HG03354 (cell line): ENCODE results near the gene PGAM1.
"Not testable (repeated sequence)": the region's sequence is repeated elsewhere in the genome, so short reads cannot be mapped to it uniquely, and the experiment has no call there.

Experiments
- ATAC-seq: cut with Tn5 transposase; IDR thresholded peaks from one replicate; pipeline ENCODE4 v1.9.1; 2021; ENCODE audit warnings: mild to moderate bottlenecking; ENCODE audit not compliant: unreplicated experiment, poor library complexity, severe bottlenecking

The PGAM1 gene

GRCh38 chr10:97425964-97426775 lies at the start of gene PGAM1:
Gene PGAM1, plus strand, starts transcription at chr10:97426191. Its CDS starts 117 bp downstream, at chr10:97426308.
- peak; percentile 90 for ATAC-seq

DNA sequence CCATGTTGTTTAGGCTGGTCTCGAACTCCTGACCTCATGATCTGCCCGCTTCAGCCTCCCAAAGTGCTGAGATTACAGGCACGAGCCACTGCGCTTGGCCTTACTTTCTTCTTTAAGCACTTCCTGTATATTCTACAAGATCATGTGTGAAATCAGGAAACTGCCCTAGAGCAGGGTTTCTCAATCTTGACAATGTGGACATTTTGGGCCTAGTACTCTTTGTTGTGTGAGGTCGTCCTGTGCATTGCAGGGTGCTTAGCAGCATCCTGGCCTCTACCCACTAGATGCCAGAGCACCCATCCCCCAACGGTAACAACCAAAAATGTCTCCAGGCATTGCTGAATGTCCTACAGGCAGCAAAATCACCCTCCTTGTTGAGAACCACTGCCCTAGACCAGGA lies 49.6 kb upstream of the PGAM1 start:
- no peak for ATAC-seq

GRCh38 chr10:97378933-97379921 lies 46.8 kb upstream of the PGAM1 start:
- no peak for ATAC-seq

DNA sequence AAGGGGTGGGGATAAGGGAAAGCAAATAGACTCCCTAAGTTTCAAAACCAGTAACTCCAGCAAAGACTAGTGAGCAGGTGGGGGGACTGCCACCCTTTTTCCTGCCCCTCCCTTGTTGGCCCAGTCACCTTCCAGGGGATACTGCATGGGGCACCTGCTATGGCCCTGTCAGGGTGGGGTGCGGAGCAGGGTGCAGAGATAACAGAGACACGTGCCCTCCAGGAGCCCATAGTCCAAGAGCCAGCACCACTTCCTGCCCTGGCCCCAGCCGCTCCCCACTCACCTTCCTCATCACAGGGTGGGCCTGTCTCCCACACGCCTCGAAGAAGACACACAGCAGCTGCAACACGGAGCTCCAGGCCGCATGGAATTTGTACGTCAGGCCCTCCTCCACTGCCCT lies 45.5 kb upstream of the PGAM1 start:
- no peak for ATAC-seq

- no peak for ATAC-seq
Measured at GRCh38 chr10:97381626-97382025, 44.4 kb upstream of the PGAM1 start.

DNA sequence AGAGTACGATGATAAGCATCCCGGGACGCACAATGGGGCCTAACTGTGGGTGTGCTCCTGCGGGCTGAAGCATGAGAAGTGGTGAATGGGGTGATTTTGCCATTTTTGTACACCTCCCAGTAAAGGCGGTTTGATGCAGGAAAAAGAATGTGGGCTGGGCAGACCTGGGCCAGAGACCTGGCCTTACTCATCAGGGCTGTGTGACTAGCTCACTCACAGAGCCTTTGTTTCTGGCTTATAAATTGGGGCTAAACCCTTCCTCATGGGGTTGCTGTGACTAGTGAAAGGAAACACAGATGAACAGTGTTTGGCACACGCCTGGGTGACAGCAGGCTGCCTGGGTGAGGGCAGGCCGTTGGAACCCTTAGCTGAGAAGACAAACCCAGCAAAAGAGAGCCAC lies 42.8 kb upstream of the PGAM1 start:
- ATAC-seq, result no peak

- no peak for ATAC-seq
Measured at GRCh38 chr10:97384156-97384555, 41.8 kb upstream of the PGAM1 start.

DNA sequence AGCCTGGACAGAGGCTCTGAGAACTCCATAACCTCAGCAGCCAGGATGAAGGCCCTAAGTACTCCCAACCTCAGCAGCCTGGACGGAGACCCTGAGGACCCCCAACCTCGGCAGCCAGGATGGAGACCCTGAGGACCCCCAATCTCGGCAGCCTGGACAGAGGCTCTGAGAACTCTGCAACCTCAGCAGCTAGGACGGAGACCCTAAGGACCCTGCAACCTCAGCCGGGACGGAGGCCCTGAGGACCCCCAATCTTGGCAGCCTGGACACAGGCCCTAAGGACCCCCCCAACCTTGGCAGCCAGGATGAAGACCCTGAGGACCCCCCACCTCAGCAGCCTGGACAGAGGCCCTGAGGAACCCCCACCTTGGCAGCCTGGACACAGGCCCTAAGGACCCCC lies 41.4 kb upstream of the PGAM1 start:
- no peak for ATAC-seq

- no peak for ATAC-seq
Measured at GRCh38 chr10:97385565-97385964, 40.4 kb upstream of the PGAM1 start.

- ATAC-seq, result no peak
Measured at GRCh38 chr10:97388152-97388551, 37.8 kb upstream of the PGAM1 start.

DNA sequence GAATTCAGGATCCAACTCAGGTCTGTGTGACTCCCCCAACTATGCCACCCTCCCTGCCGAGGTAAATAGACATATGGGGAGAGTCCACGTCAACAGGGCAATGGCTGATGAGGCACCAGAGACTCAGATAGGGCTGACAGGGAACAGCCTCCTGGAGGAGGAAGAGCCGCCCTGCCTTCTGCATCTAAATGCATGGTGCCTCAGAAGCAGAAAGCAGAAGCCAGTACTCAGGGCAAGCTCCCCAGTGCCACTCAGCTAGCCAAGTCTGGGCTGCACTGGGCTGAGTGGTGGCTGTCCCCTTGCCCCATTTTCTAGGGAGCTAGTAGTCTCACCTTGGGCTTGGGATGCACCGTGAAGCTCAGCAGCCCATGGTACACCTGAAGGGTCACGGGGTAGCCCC lies 35.9 kb upstream of the PGAM1 start:
- ATAC-seq, result no peak

GRCh38 chr10:97393034-97393573 lies 32.9 kb upstream of the PGAM1 start:
- ATAC-seq, result no peak

DNA sequence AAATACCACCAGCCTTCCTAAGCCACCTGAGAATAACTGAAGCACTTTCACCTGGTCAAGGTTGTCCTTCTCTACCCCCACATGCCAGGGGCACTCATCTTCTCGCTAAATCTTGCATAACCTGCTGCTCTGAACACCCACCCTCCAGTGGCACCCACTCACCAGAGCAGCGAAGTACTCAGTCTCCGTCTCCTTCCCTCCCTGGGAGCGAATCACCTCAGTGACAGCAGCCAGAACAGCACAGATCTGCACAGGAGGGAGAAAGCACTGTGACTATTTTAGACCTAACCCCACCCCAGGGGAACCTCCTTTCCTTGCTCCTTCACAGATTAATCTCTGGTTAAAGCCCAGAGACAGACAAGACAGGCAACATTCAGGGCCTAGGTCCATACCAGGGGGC lies 29.9 kb upstream of the PGAM1 start:
- ATAC-seq, result no peak

GRCh38 chr10:97399843-97400545 lies 26.0 kb upstream of the PGAM1 start:
- no peak for ATAC-seq

GRCh38 chr10:97400665-97401454 lies 25.1 kb upstream of the PGAM1 start, which contains the start of gene RRP12:
Gene RRP12, minus strand, starts transcription at chr10:97401340. Its CDS starts 109 bp downstream, at chr10:97401231.
- peak; percentile 96 for ATAC-seq

DNA sequence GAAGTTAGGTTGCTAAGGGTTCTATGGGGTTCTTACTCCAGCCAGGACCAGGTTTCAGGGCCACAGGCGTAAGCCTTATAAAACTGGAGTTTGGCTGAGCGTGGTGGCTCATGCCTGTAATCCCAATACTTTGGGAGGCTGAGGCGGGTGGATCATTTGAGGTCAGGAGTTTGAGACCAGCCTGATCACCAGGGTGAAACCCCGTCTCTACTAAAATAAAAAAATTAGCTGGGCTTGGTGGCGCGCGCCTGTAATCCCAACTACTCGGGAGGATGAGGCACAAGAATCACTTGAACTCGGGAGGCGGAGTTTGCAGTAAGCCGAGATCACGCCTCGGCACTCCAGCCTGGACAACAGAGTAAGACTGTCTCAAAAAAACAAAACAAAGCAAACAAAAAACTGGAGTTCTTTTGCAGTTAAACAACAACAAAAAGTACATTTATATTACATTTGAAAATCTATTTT lies 24.5 kb upstream of the PGAM1 start:
- no peak for ATAC-seq

GRCh38 chr10:97404044-97404443 lies 21.9 kb upstream of the PGAM1 start:
- no peak for ATAC-seq

- ATAC-seq, result no peak
Measured at GRCh38 chr10:97406064-97406463, 19.9 kb upstream of the PGAM1 start.

DNA sequence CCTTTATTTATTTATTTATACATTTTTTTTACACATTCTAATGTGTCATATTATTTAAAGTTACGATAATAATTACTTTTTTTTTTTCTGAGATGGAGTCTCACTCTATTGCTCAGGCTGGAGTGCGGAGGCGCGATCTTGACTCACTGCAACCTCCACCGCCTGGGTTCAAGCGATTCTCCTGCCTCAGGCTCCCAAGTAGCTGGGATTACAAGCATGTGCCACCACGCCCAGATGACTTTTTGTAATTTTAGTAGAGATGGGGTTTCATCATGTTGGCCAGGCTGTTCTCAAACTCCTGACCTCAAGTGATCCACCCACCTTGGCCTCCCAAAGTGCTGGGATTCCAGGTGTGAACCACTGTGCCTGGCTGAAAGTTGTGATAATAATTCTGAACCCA lies 19.5 kb upstream of the PGAM1 start:
- ATAC-seq, result not testable (repeated sequence)
